H9 (cell line): ENCODE measurements around the gene ACOT7. TPM values are rescaled to one million over a fixed set of nuclear protein-coding genes. Genes with fewer than 3 reads are reported as not detected.
"Not testable (repeated sequence)": the region's sequence is repeated elsewhere in the genome, so short reads cannot be mapped to it uniquely, and the experiment has no call there.

Experiments
- DNase-seq: peaks from one replicate; pipeline ENCODE4 v3.0.0-alpha.2; 2017
- H2AFZ ChIP-seq: one replicate; pipeline ENCODE4 v1.6.1; 2013; ENCODE audit warnings: mild to moderate bottlenecking, low read length, control low read depth, moderate library complexity
- H2AK5ac ChIP-seq: 2 replicates; pipeline ENCODE4 v1.6.1; 2013; ENCODE audit warnings: low read length, control low read depth, mixed read lengths; ENCODE audit not compliant: insufficient read length
- H2BK120ac ChIP-seq: one replicate; pipeline ENCODE4 v1.6.1; 2013; ENCODE audit warnings: low read depth, mild to moderate bottlenecking, low read length, control low read depth, inconsistent platforms; ENCODE audit not compliant: poor library complexity, severe bottlenecking
- H2BK12ac ChIP-seq: 2 replicates; pipeline ENCODE4 v1.6.1; 2013; ENCODE audit warnings: low read length, control low read depth, mixed read lengths, low read depth; ENCODE audit not compliant: insufficient read length
- H2BK15ac ChIP-seq: 2 replicates; pipeline ENCODE4 v1.6.1; 2013; ENCODE audit warnings: low read depth, low read length, control low read depth
- H2BK20ac ChIP-seq: one replicate; pipeline ENCODE4 v1.6.1; 2013; ENCODE audit warnings: low read depth, mild to moderate bottlenecking, low read length, control low read depth, inconsistent platforms; ENCODE audit not compliant: poor library complexity, severe bottlenecking
- H2BK5ac ChIP-seq: 2 replicates; pipeline ENCODE4 v1.6.1; 2013; ENCODE audit warnings: low read length, control low read depth, mixed read lengths; ENCODE audit not compliant: insufficient read length
- H3K14ac ChIP-seq: 2 replicates; pipeline ENCODE4 v1.6.1; 2013; ENCODE audit warnings: low read length, control low read depth; ENCODE audit not compliant: insufficient read depth
- H3K18ac ChIP-seq: 2 replicates; pipeline ENCODE4 v1.6.1; 2013; ENCODE audit warnings: low read depth, mild to moderate bottlenecking, mixed read lengths, low read length, control low read depth; ENCODE audit not compliant: insufficient read length
- H3K23ac ChIP-seq: 2 replicates; pipeline ENCODE4 v1.6.1; 2013; ENCODE audit warnings: low read length, control low read depth, mixed read lengths, low read depth; ENCODE audit not compliant: insufficient read length
- H3K23me2 ChIP-seq: 2 replicates; pipeline ENCODE4 v1.6.1; 2013; ENCODE audit warnings: low read depth, mild to moderate bottlenecking, mixed read lengths, low read length, control low read depth; ENCODE audit not compliant: insufficient read length, poor library complexity, severe bottlenecking
- H3K27ac ChIP-seq: 2 replicates; pipeline ENCODE4 v1.5.1; 2013; ENCODE audit warnings: low read length, control low read depth, mixed read lengths, low read depth; ENCODE audit not compliant: insufficient read length
- H3K27me3 ChIP-seq: 2 replicates; pipeline ENCODE4 v1.6.1; 2013; ENCODE audit warnings: low read length, control low read depth, inconsistent platforms; ENCODE audit not compliant: insufficient read depth
- H3K4ac ChIP-seq: 2 replicates; pipeline ENCODE4 v1.6.1; 2013; ENCODE audit warnings: low read depth, mild to moderate bottlenecking, control low read depth, inconsistent platforms, low read length, moderate library complexity
- H3K4me1 ChIP-seq: 2 replicates; pipeline ENCODE4 v1.6.1; 2013; ENCODE audit warnings: low read length, control low read depth, inconsistent platforms; ENCODE audit not compliant: insufficient read depth
- H3K4me2 ChIP-seq: 2 replicates; pipeline ENCODE4 v1.6.1; 2013; ENCODE audit warnings: low read length, control low read depth, mixed read lengths; ENCODE audit not compliant: insufficient read length, insufficient read depth
- H3K56ac ChIP-seq: 2 replicates; pipeline ENCODE4 v1.6.1; 2013; ENCODE audit warnings: low read depth, mild to moderate bottlenecking, mixed read lengths, low read length, control low read depth; ENCODE audit not compliant: insufficient read length
- H3K79me1 ChIP-seq: 2 replicates; pipeline ENCODE4 v1.6.1; 2013; ENCODE audit warnings: low read depth, mild to moderate bottlenecking, moderate library complexity, low read length, control low read depth, inconsistent platforms; ENCODE audit not compliant: insufficient read depth, poor library complexity, severe bottlenecking
- H3K79me2 ChIP-seq: 2 replicates; pipeline ENCODE4 v1.6.1; 2013; ENCODE audit warnings: low read length, control low read depth, inconsistent platforms; ENCODE audit not compliant: insufficient read depth
- H3K9ac ChIP-seq: 2 replicates; pipeline ENCODE4 v1.6.1; 2013; ENCODE audit warnings: low read length, control low read depth, mixed read lengths; ENCODE audit not compliant: insufficient read length; ENCODE audit errors: extremely low read depth
- H3K9me3 ChIP-seq: one replicate; pipeline ENCODE4 v1.6.1; 2013; ENCODE audit warnings: low read depth, low read length, inconsistent platforms; ENCODE audit not compliant: control insufficient read depth
- H3T11ph ChIP-seq: one replicate; pipeline ENCODE4 v1.6.1; 2013; ENCODE audit warnings: mild to moderate bottlenecking, low read length, control low read depth, inconsistent platforms
- H4K20me1 ChIP-seq: one replicate; pipeline ENCODE4 v1.6.1; 2013; ENCODE audit not compliant: control insufficient read depth, insufficient read length, insufficient read depth
- H4K5ac ChIP-seq: 2 replicates; pipeline ENCODE4 v1.6.1; 2013; ENCODE audit warnings: low read depth, mild to moderate bottlenecking, mixed read lengths, low read length, control low read depth; ENCODE audit not compliant: insufficient read length
- H4K8ac ChIP-seq: replicated peaks from 2 replicates; pipeline ENCODE4 v1.6.1; 2013; ENCODE audit warnings: low read length, control low read depth, mixed read lengths, low read depth; ENCODE audit not compliant: insufficient read length
- H4K91ac ChIP-seq: 2 replicates; pipeline ENCODE4 v1.6.1; 2013; ENCODE audit warnings: low read depth, mild to moderate bottlenecking, moderate library complexity, mixed read lengths, low read length, control low read depth; ENCODE audit not compliant: insufficient read length
- H3K27ac Mint-ChIP-seq, 3 experiments: 2 replicates in 2 of 3; 3 replicates in 1 of 3; pipeline ENCODE4 v1.8.0; 2020 to 2021; ENCODE audit warnings: mixed read lengths in 3 of 3, mild to moderate bottlenecking in 1 of 3, moderate library complexity in 1 of 3
- H3K27me3 Mint-ChIP-seq: 2 replicates; pipeline ENCODE4 v1.8.0; 2021; ENCODE audit warnings: low read depth, mild to moderate bottlenecking, moderate library complexity, mixed read lengths
- H3K36me3 Mint-ChIP-seq, 3 experiments: 2 replicates in 2 of 3; 3 replicates in 1 of 3; pipeline ENCODE4 v1.8.0; 2020 to 2021; ENCODE audit warnings: low read depth in 3 of 3, mixed read lengths in 3 of 3; ENCODE audit not compliant: insufficient read depth in 1 of 3
- H3K4me1 Mint-ChIP-seq, 2 experiments: 2 replicates each; pipeline ENCODE4 v1.8.0; 2020; ENCODE audit warnings: mixed read lengths in 2 of 2
- H3K4me3 Mint-ChIP-seq, 2 experiments: 2 replicates in 1 of 2; 3 replicates in 1 of 2; pipeline ENCODE4 v1.8.0; 2020 to 2021; ENCODE audit warnings: mild to moderate bottlenecking in 2 of 2, mixed read lengths in 2 of 2, moderate library complexity in 1 of 2
- H3K9me3 Mint-ChIP-seq, 2 experiments: 2 replicates in 1 of 2; 3 replicates in 1 of 2; pipeline ENCODE4 v1.8.0; 2020; ENCODE audit warnings: mild to moderate bottlenecking in 2 of 2, mixed read lengths in 2 of 2, moderate library complexity in 1 of 2
- CTCF ChIP-seq: fragments of 200-600 bp; sonication (generic); conservative IDR thresholded peaks from 3 replicates; pipeline ENCODE4 v1.8.0; 2021; ENCODE audit warnings: antibody characterized with exemption, mild to moderate bottlenecking
- WGBS: extraction: QIAGEN DNeasy Blood & Tissue Kit; methylation state at CpG from one replicate; pipeline ENCODE4 v1.1.7; 2013; ENCODE audit warnings: missing lambda C conversion rate, low lambda C conversion rate, mixed read lengths; ENCODE audit not compliant: insufficient read length; ENCODE audit errors: extremely low coverage; 5-methylcytosine and 5-hydroxymethylcytosine counted together
- total RNA-seq: library from RNA; stranded (reverse); gene quantifications from 2 replicates; pipeline ENCODE4 v1.2.1, GENCODE V29; 2021

ACOT7 gene
- total RNA-seq, 1 experiment from 2014 or later: 87.4 TPM

GRCh38 chr1:6437012-6437700 is 43.6 kb upstream of the ACOT7 start:
- H3K4me1 ChIP-seq, H2BK5ac ChIP-seq, H2BK120ac ChIP-seq, H3K79me1 ChIP-seq, H3K27ac Mint-ChIP-seq, H2BK15ac ChIP-seq, H2AFZ ChIP-seq, H3K27me3 ChIP-seq, H3K9me3 ChIP-seq, H2BK12ac ChIP-seq, H3K23me2 ChIP-seq, H3T11ph ChIP-seq, H3K56ac ChIP-seq, H3K4me2 ChIP-seq, H3K9me3 Mint-ChIP-seq, H2BK20ac ChIP-seq, H3K9ac ChIP-seq, H3K4ac ChIP-seq, H3K79me2 ChIP-seq, H3K23ac ChIP-seq, H3K4me3 Mint-ChIP-seq, H4K91ac ChIP-seq, H4K8ac ChIP-seq, H2AK5ac ChIP-seq, H3K36me3 Mint-ChIP-seq, H3K14ac ChIP-seq, DNase-seq, H3K18ac ChIP-seq, H4K5ac ChIP-seq, H3K27ac ChIP-seq, H4K20me1 ChIP-seq: not testable (repeated sequence)
- Mint-ChIP-seq H3K4me1 (peaks cover 20 to 26% of the 10 kb centered on the region in 2 experiments), H3K27me3 (peaks cover 71% of the 10 kb centered on the region)
- peak; percentile 22; the same call in 1 of the 3 replicates for TF ChIP-seq CTCF
- WGBS: no CpG with 5 or more reads among the region's 22 CpGs

- H3K27me3 ChIP-seq, DNase-seq, H3K23ac ChIP-seq, H3K56ac ChIP-seq, H2BK5ac ChIP-seq, H2BK120ac ChIP-seq, H3T11ph ChIP-seq, H3K9me3 Mint-ChIP-seq, H3K36me3 Mint-ChIP-seq, H2BK20ac ChIP-seq, H3K79me2 ChIP-seq, H3K9ac ChIP-seq, H3K4me1 ChIP-seq, H3K18ac ChIP-seq, H3K27ac ChIP-seq, H3K4ac ChIP-seq, H4K91ac ChIP-seq, H2AFZ ChIP-seq, H4K20me1 ChIP-seq, H4K8ac ChIP-seq, H3K9me3 ChIP-seq, H3K14ac ChIP-seq, H3K23me2 ChIP-seq, H3K4me2 ChIP-seq, H3K4me3 Mint-ChIP-seq, H2BK12ac ChIP-seq, H3K27ac Mint-ChIP-seq, H3K79me1 ChIP-seq, H4K5ac ChIP-seq, H2BK15ac ChIP-seq, H2AK5ac ChIP-seq: not testable (repeated sequence)
- WGBS: no CpG with 5 or more reads among the region's 3 CpGs
- peaks cover 12 to 18% of the 10 kb centered on the region in 2 experiments for H3K4me1 Mint-ChIP-seq
- peaks cover 68% of the 10 kb centered on the region for H3K27me3 Mint-ChIP-seq
These were observed 42.7 kb upstream of the ACOT7 start for GRCh38 chr1:6436277-6436676.
